Lower leg skin (tissue), 4 donors: ENCODE results near the gene UBE2QL1. TPM values are rescaled to one million over a fixed set of nuclear protein-coding genes. Genes with fewer than 3 reads are reported as not detected.

Experiments
- DNase-seq, 2 donors: peaks; one replicate each; pipeline ENCODE4 v3.0.0-alpha.2; 2019; ENCODE audit warnings: low spot score in 2 of 2
- H3K4me3 ChIP-seq: fragments of 200-600 bp; sonication (generic); 2 replicates; pipeline ENCODE4 v1.5.1; 2017; ENCODE audit warnings: mild to moderate bottlenecking, low read depth; ENCODE audit not compliant: poor library complexity, severe bottlenecking
- CTCF ChIP-seq, 3 donors: fragments of 450-650 bp; IDR thresholded peaks; one replicate each; pipeline ENCODE4 v1.5.1; 2016; ENCODE audit warnings: antibody characterized with exemption in 3 of 3, mild to moderate bottlenecking in 3 of 3, moderate library complexity in 2 of 3
- POLR2A ChIP-seq, 2 donors: fragments of 450-650 bp; IDR thresholded peaks; one replicate each; pipeline ENCODE4 v1.6.1; 2016 to 2017; ENCODE audit warnings: antibody characterized with exemption in 2 of 2, mild to moderate bottlenecking in 1 of 2, moderate library complexity in 1 of 2
- WGBS, 2 donors: methylation state at CpG; one replicate each; pipeline ENCODE4 v1.1.5; 2018; 5-methylcytosine and 5-hydroxymethylcytosine counted together
- intact Hi-C: fragments of 100-400 bp; cut with DNase I; formaldehyde crosslinking; loops from one replicate; pipeline ENCODE4 v1.15.0; 2023; ENCODE audit warnings: low total_unique reads
- total RNA-seq, 4 donors: library from RNA; depleted of rRNA; stranded (reverse); fragments of >200 nt; gene quantifications; one replicate each; pipeline ENCODE4 v1.1.0, GENCODE V29; 2016

The UBE2QL1 gene
- total RNA-seq, 4 donors from 2014 or later = 0.72 to 3.4 (median 1.3) TPM

DNA sequence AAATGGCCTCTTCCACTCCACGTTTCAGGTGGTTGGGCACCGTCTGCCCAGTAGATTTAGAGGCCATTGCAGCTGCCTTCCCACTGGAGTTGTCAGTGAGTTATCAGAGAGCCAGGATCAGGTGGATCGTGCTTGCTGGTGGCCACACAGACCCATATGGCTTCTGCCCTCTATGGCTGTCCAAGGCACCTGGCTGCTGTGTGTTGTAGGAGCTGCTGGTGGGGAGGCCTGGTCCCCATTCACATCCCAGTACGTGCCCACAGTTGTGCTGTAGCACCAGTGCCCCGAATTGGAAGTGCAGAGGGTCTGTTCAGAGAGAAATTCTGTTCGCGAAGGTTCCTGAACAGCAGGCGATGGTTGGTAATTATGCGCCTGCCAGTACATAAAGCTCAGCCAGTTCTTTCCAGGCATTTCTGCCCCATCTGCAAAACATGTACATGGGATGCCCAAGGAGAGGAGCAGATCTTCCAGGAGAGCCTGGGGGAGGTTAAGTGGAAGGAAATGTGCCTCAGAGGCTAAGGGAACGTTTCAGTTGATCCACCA lies 41.1 kb downstream of the UBE2QL1 start:
- TF ChIP-seq POLR2A (IDR thresholded peaks at IDR 0.05) (no peak), CTCF (IDR thresholded peaks at IDR 0.05) (no peak)
- intact Hi-C loops = no loop called here
- peak in 1 of 2 donors; percentile 39 for DNase-seq
- WGBS, 2 donors = 85 to 91% methylated on average over 10 of the region's 10 CpGs
- no peak overlapping the region for H3K4me3 ChIP-seq

- TF ChIP-seq CTCF (IDR thresholded peaks at IDR 0.05) (no peak), POLR2A (IDR thresholded peaks at IDR 0.05) (no peak)
- 74% methylated on average over 9 of the region's 9 CpGs for WGBS, 2 donors
- intact Hi-C loops = no loop called here
- no peak overlapping the region for H3K4me3 ChIP-seq
- peak in 1 of 2 donors; percentile 60 for DNase-seq
Measured at GRCh38 chr5:6490246-6490645, 41.6 kb downstream of the UBE2QL1 start.

- H3K4me3 ChIP-seq = no peak overlapping the region
- intact Hi-C loops = no loop called here
- WGBS, 2 donors = 28 to 29% methylated on average over 3 of the region's 3 CpGs
- DNase-seq = peak in 1 of 2 donors; percentile 28
- TF ChIP-seq POLR2A (IDR thresholded peaks at IDR 0.05) = no peak
- TF ChIP-seq CTCF (IDR thresholded peaks at IDR 0.05) = no peak
Measured at GRCh38 chr5:6490693-6491092, 42.0 kb downstream of the UBE2QL1 start.

DNA sequence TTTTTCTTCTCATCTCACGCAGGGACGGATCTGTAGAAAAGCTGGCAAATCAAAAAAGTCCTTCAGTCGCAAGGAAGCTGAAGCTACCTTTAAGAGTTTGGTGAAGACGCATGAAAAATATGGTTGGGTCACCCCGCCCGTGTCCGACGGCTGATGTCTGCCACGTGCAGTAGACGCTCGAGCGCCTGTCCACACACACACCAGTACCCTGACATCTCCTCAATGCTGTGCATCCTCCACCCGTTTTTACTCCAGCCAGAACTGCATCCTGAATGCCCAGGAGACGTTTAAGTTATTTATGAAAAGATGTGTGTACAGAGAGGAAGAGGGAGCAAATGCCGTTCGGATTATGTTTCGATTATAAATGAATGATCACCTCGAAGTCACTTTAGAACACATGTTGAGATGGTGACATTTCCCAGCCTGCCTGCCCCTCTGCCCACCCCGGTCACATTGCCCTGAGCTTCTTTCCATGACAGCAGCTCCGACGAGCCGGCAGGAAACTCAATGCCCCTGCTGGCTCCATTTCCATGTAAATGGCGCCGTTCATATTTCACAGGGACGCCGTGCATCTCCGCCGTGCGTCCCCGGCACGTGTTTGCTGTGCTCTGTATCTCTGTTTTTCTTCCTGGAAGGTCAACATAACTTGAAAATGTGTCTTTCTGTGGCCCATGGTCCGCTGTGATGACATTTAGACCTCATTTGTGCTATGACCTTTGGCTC lies 42.7 kb downstream of the UBE2QL1 start:
- no peak for TF ChIP-seq CTCF (IDR thresholded peaks at IDR 0.05)
- no peak for TF ChIP-seq POLR2A (IDR thresholded peaks at IDR 0.05)
- intact Hi-C loops = no loop called here
- 85 to 88% methylated on average over 32 of the region's 32 CpGs for WGBS, 2 donors
- H3K4me3 ChIP-seq = no peak overlapping the region
- DNase-seq = no peak

DNA sequence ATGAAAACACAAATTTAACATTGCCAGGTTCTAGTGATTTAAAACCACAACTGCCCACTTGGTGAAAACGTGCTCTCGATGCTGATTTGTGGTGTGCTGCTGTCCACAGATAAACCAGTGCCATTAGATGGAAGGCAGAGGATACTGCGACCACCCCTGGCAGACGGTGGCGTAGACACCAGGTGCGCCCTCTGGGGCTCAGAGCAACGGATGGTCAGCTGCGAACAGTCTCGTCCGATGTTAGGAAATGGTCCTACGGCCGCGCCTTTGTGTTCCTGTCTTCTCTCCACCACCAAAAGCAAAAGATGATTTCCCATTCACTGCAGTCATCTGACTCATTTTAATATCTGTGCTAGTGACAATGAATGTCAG lies 43.2 kb downstream of the UBE2QL1 start:
- DNase-seq = no peak
- intact Hi-C loops = no loop called here
- TF ChIP-seq CTCF (IDR thresholded peaks at IDR 0.05) (no peak), POLR2A (IDR thresholded peaks at IDR 0.05) (no peak)
- H3K4me3 ChIP-seq = no peak overlapping the region
- 90 to 94% methylated on average over 13 of the region's 13 CpGs for WGBS, 2 donors
